Neural progenitor cell (in vitro differentiated cells): ENCODE measurements around the gene MTHFR. TPM values are rescaled to one million over a fixed set of nuclear protein-coding genes. Genes with fewer than 3 reads are reported as not detected.
A peak's percentile ranks its signal among the peaks of the same experiment; 100 is the strongest.

ENCODE experiments used
- DNase-seq: peaks from one replicate; pipeline ENCODE4 v3.0.0-alpha.2; 2016; ENCODE audit warnings: low spot score
- H2AFZ ChIP-seq: fragments of 200-600 bp; sonication (generic); replicated peaks from 2 replicates; pipeline ENCODE4 v1.6.1; 2016; ENCODE audit warnings: antibody characterized with exemption
- H3F3A ChIP-seq: fragments of 200-600 bp; sonication (generic); 2 replicates; pipeline ENCODE4 v1.6.1; 2016; ENCODE audit warnings: antibody characterized with exemption, low read depth
- H3K27ac ChIP-seq: fragments of 200-600 bp; sonication (generic); 2 replicates; pipeline ENCODE4 v1.5.1; 2016; ENCODE audit warnings: mild to moderate bottlenecking
- H3K27me3 ChIP-seq: fragments of 200-600 bp; sonication (generic); 2 replicates; pipeline ENCODE4 v1.6.1; 2016; ENCODE audit warnings: mild to moderate bottlenecking, moderate library complexity
- H3K36me3 ChIP-seq: fragments of 200-600 bp; sonication (generic); 2 replicates; pipeline ENCODE4 v1.5.1; 2016
- H3K4me1 ChIP-seq: fragments of 200-600 bp; sonication (generic); 2 replicates; pipeline ENCODE4 v1.6.1; 2016; ENCODE audit warnings: mixed run types
- H3K4me2 ChIP-seq: fragments of 200-600 bp; sonication (generic); 2 replicates; pipeline ENCODE4 v1.6.1; 2016
- H3K4me3 ChIP-seq: fragments of 200-600 bp; sonication (generic); 2 replicates; pipeline ENCODE4 v1.5.1; 2016
- H3K79me2 ChIP-seq: fragments of 200-600 bp; sonication (generic); 2 replicates; pipeline ENCODE4 v1.6.1; 2016; ENCODE audit warnings: low read depth
- H3K9ac ChIP-seq: fragments of 200-600 bp; sonication (generic); 2 replicates; pipeline ENCODE4 v1.6.1; 2016
- H3K9me3 ChIP-seq: fragments of 200-600 bp; sonication (generic); 2 replicates; pipeline ENCODE4 v1.5.1; 2016; ENCODE audit warnings: low read depth
- H4K20me1 ChIP-seq: fragments of 200-600 bp; sonication (generic); 2 replicates; pipeline ENCODE4 v1.6.1; 2016; ENCODE audit warnings: low read depth
- H3K27ac Mint-ChIP-seq: 3 replicates; pipeline ENCODE4 v1.8.0; 2021; ENCODE audit warnings: mixed read lengths
- H3K27me3 Mint-ChIP-seq: 2 replicates; pipeline ENCODE4 v1.8.0; 2022; ENCODE audit warnings: low read depth, mild to moderate bottlenecking, inconsistent platforms, moderate library complexity, mixed read lengths; ENCODE audit not compliant: insufficient read depth
- H3K36me3 Mint-ChIP-seq: 3 replicates; pipeline ENCODE4 v1.8.0; 2021; ENCODE audit warnings: mixed read lengths
- H3K4me1 Mint-ChIP-seq: 3 replicates; pipeline ENCODE4 v1.8.0; 2021; ENCODE audit warnings: mixed read lengths
- H3K4me3 Mint-ChIP-seq: 3 replicates; pipeline ENCODE4 v1.8.0; 2021; ENCODE audit warnings: mild to moderate bottlenecking, moderate library complexity, mixed read lengths
- H3K9me3 Mint-ChIP-seq: 3 replicates; pipeline ENCODE4 v1.8.0; 2020; ENCODE audit warnings: mixed read lengths
- CTCF ChIP-seq: fragments of 200-600 bp; sonication (generic); IDR thresholded peaks from 2 replicates; pipeline ENCODE4 v1.5.1; 2017; ENCODE audit warnings: antibody characterized with exemption, mild to moderate bottlenecking
- EZH2 ChIP-seq: fragments of 200-600 bp; sonication (generic); IDR thresholded peaks from 2 replicates; pipeline ENCODE4 v1.6.1; 2017; ENCODE audit warnings: antibody characterized with exemption, mild to moderate bottlenecking, moderate library complexity
- EZH2phosphoT487 ChIP-seq: fragments of 200-600 bp; sonication (generic); IDR thresholded peaks from 2 replicates; pipeline ENCODE4 v1.6.1; 2017; ENCODE audit warnings: antibody characterized with exemption
- total RNA-seq: library from RNA; depleted of rRNA; stranded (reverse); fragments of >200 nt; gene quantifications from 2 replicates; pipeline ENCODE4 v1.2.3, GENCODE V29; 2015; ENCODE audit warnings: low replicate concordance

Gene MTHFR
- total RNA-seq, 1 donor from 2014 or later: 7.0 TPM

- Mint-ChIP-seq H3K4me1 (no peaks in the 10 kb centered on the region), H3K9me3 (no peaks in the 10 kb centered on the region), H3K27ac (no peak overlapping the region), H3K36me3 (peaks cover 14% of the 10 kb centered on the region), H3K27me3 (peaks cover 4% of the 10 kb centered on the region), H3K4me3 (peak overlapping the region; percentile 27)
- Histone ChIP-seq H3K9ac (no peak overlapping the region), H3K4me1 (no peaks in the 10 kb centered on the region), H3K9me3 (no peaks in the 10 kb centered on the region), H2AFZ (no peak overlapping the region), H3F3A (no peaks in the 10 kb centered on the region), H3K79me2 (no peaks in the 10 kb centered on the region), H3K4me2 (no peak overlapping the region), H3K36me3 (no peaks in the 10 kb centered on the region), H3K27ac (no peak overlapping the region), H3K27me3 (no peaks in the 10 kb centered on the region), H4K20me1 (no peaks in the 10 kb centered on the region), H3K4me3 (no peak overlapping the region)
- no peak for DNase-seq
- TF ChIP-seq CTCF (no peak), EZH2 (no peak), EZH2phosphoT487 (no peak)
Measured at GRCh38 chr1:11794446-11795237, 11.1 kb downstream of the MTHFR start.

- no peaks in the 10 kb centered on the region for H3K36me3 ChIP-seq
- Mint-ChIP-seq H3K27ac (no peak overlapping the region), H3K4me3 (no peak overlapping the region)
Measured at GRCh38 chr1:11793819-11794218, 11.9 kb downstream of the MTHFR start.

GRCh38 chr1:11792106-11792505 lies 13.7 kb downstream of the MTHFR start:
- Histone ChIP-seq H3K4me2 (no peak overlapping the region), H3K4me1 (peaks cover 8% of the 10 kb centered on the region), H2AFZ (no peak overlapping the region), H3K27ac (no peak overlapping the region), H3K79me2 (no peaks in the 10 kb centered on the region), H3K27me3 (no peaks in the 10 kb centered on the region), H4K20me1 (no peaks in the 10 kb centered on the region), H3K4me3 (no peak overlapping the region), H3K36me3 (no peaks in the 10 kb centered on the region), H3K9me3 (no peaks in the 10 kb centered on the region), H3F3A (peaks cover 7% of the 10 kb centered on the region), H3K9ac (no peak overlapping the region)
- no peaks in the 10 kb centered on the region for H3K27me3 Mint-ChIP-seq
- H3K27ac Mint-ChIP-seq: no peak overlapping the region
- TF ChIP-seq CTCF (no peak), EZH2phosphoT487 (no peak), EZH2 (no peak)
- DNase-seq: no peak
- no peak overlapping the region for H3K4me3 Mint-ChIP-seq
- no peaks in the 10 kb centered on the region for H3K9me3 Mint-ChIP-seq
- H3K4me1 Mint-ChIP-seq: no peaks in the 10 kb centered on the region
- H3K36me3 Mint-ChIP-seq: peaks cover 14% of the 10 kb centered on the region

More at GRCh38 chr1:11793819-11794218, 11.9 kb downstream of the MTHFR start:
- H3F3A ChIP-seq: no peaks in the 10 kb centered on the region
- DNase-seq: no peak
- H2AFZ ChIP-seq: no peak overlapping the region
- no peaks in the 10 kb centered on the region for H3K9me3 ChIP-seq
- no peak for TF ChIP-seq CTCF
- H3K79me2 ChIP-seq: no peaks in the 10 kb centered on the region
- H3K4me3 ChIP-seq: no peak overlapping the region
- H3K4me1 ChIP-seq: no peaks in the 10 kb centered on the region
- H3K27me3 Mint-ChIP-seq: peaks cover 2% of the 10 kb centered on the region
- H3K9me3 Mint-ChIP-seq: no peaks in the 10 kb centered on the region
- H3K4me1 Mint-ChIP-seq: no peaks in the 10 kb centered on the region
- no peaks in the 10 kb centered on the region for H3K27me3 ChIP-seq
- H3K36me3 Mint-ChIP-seq: peaks cover 14% of the 10 kb centered on the region
- no peaks in the 10 kb centered on the region for H4K20me1 ChIP-seq
- no peak overlapping the region for H3K9ac ChIP-seq
- no peak overlapping the region for H3K27ac ChIP-seq
- H3K4me2 ChIP-seq: no peak overlapping the region
